ENCODE measurements around the gene LANCL2. TPM values are rescaled to one million over a fixed set of nuclear protein-coding genes. Genes with fewer than 3 reads are reported as not detected.
"Not testable (repeated sequence)": the region's sequence is repeated elsewhere in the genome, so short reads cannot be mapped to it uniquely, and the experiment has no call there.

LANCL2 gene
- total and polyA plus RNA-seq, 4 donors = 6.2 to 11.9 (median 10.8) TPM

DNA sequence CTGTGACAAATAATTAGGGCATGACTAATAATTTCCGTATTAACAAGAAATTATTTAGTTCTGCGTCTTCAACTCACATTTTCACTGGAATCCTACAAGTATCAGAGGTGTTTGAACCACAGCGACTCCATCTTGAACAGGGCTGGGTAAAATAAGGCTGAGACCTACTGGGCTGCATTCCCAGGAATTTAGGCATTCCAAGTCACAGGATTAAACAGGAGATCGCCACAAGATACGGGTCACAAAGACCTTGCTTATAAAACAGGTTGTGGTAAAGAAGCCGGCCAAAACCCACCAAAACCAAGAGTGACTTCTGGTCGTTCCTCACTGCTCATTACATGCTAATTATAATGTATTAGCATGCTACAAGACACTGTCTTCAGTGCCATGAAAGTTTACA, 14.9 kb upstream of the LANCL2 start:
- H3K36me3 ChIP-seq (ENCODE audit: control insufficient read depth in 4 of 4, insufficient read depth in 3 of 4, low read depth in 1 of 4, low read length in 3 of 4) = no peaks in the 10 kb centered on the region

GRCh38 chr7:55351263-55351662, 13.9 kb upstream of the LANCL2 start:
- H3K27me3 ChIP-seq (ENCODE audit: control insufficient read depth in 4 of 4, insufficient read depth in 4 of 4, low read length in 3 of 4) = no peaks in the 10 kb centered on the region
- H3K4me1 ChIP-seq (ENCODE audit: control insufficient read depth in 4 of 4, insufficient read depth in 4 of 4, low read length in 3 of 4) = no peaks in the 10 kb centered on the region
- 37% methylated on average over 3 of the region's 3 CpGs for WGBS
- TF ChIP-seq REST (IDR thresholded peaks at IDR 0.05) (no peak), FOXA2 (IDR thresholded peaks at IDR 0.05) (no peak), FOXA1 (IDR thresholded peaks at IDR 0.05) (no peak)
- H3K4me3 ChIP-seq (ENCODE audit: low read depth in 1 of 3, low read length in 3 of 3) = no peak overlapping the region
- DNase-seq (ENCODE audit: low spot score) = no peak
- no peak overlapping the region for H3K27ac ChIP-seq (ENCODE audit: low read depth in 1 of 2, low read length in 2 of 2)
- H3K9ac ChIP-seq (ENCODE audit: low read depth in 1 of 2, low read length in 2 of 2) = no peak overlapping the region
- no peaks in the 10 kb centered on the region for H3K9me3 ChIP-seq (ENCODE audit: control insufficient read depth in 4 of 4, low read length in 3 of 4)
- no peaks in the 10 kb centered on the region for H3K36me3 ChIP-seq (ENCODE audit: control insufficient read depth in 4 of 4, insufficient read depth in 3 of 4, low read depth in 1 of 4, low read length in 3 of 4)

More for the DNA sequence above, 14.9 kb upstream of the LANCL2 start:
- TF ChIP-seq RAD21 (IDR thresholded peaks at IDR 0.05) (no peak), REST (IDR thresholded peaks at IDR 0.05) (no peak), ZBTB33 (IDR thresholded peaks at IDR 0.05) (no peak), RXRA (IDR thresholded peaks at IDR 0.05) (no peak), FOXA2 (IDR thresholded peaks at IDR 0.05) (no peak), FOXA1 (IDR thresholded peaks at IDR 0.05) (no peak), EGR1 (IDR thresholded peaks at IDR 0.05; ENCODE audit: low read depth in 2 of 2) (no peak)
- no peak overlapping the region for H3K9ac ChIP-seq (ENCODE audit: low read depth in 1 of 2, low read length in 2 of 2)
- H3K4me3 ChIP-seq (ENCODE audit: low read depth in 1 of 3, low read length in 3 of 3) = no peak overlapping the region
- DNase-seq (ENCODE audit: low spot score) = no peak
- WGBS = 70% methylated on average over 7 of the region's 7 CpGs
- H3K27ac ChIP-seq (ENCODE audit: low read depth in 1 of 2, low read length in 2 of 2) = no peak overlapping the region
- no peaks in the 10 kb centered on the region for H3K27me3 ChIP-seq (ENCODE audit: control insufficient read depth in 4 of 4, insufficient read depth in 4 of 4, low read length in 3 of 4)
- no peaks in the 10 kb centered on the region for H3K9me3 ChIP-seq (ENCODE audit: control insufficient read depth in 4 of 4, low read length in 3 of 4)
- no peaks in the 10 kb centered on the region for H3K4me1 ChIP-seq (ENCODE audit: control insufficient read depth in 4 of 4, insufficient read depth in 4 of 4, low read length in 3 of 4)

GRCh38 chr7:55352947-55353273, 12.2 kb upstream of the LANCL2 start:
- WGBS = 96% methylated on average over 6 of the region's 6 CpGs
- H3K27ac ChIP-seq (ENCODE audit: low read depth in 1 of 2, low read length in 2 of 2); H3K9ac ChIP-seq (ENCODE audit: low read depth in 1 of 2, low read length in 2 of 2); H3K27me3 ChIP-seq (ENCODE audit: control insufficient read depth in 4 of 4, insufficient read depth in 4 of 4, low read length in 3 of 4); H3K36me3 ChIP-seq (ENCODE audit: control insufficient read depth in 4 of 4, insufficient read depth in 3 of 4, low read depth in 1 of 4, low read length in 3 of 4); H3K9me3 ChIP-seq (ENCODE audit: control insufficient read depth in 4 of 4, low read length in 3 of 4); DNase-seq (ENCODE audit: low spot score); H3K4me1 ChIP-seq (ENCODE audit: control insufficient read depth in 4 of 4, insufficient read depth in 4 of 4, low read length in 3 of 4); H3K4me3 ChIP-seq (ENCODE audit: low read depth in 1 of 3, low read length in 3 of 3): not testable (repeated sequence)
